Breast epithelium (tissue), 4 donors: Measurements from ENCODE around the gene H3-3A. TPM values are rescaled to one million over a fixed set of nuclear protein-coding genes. Genes with fewer than 3 reads are reported as not detected.

Experiments
- DNase-seq, 2 donors: peaks; one replicate each; pipeline ENCODE4 v3.0.0-alpha.2; 2019; ENCODE audit warnings: low spot score in 2 of 2
- H3K27ac ChIP-seq, 2 donors: fragments of 200-600 bp; sonication (generic) in 1 of 2; one replicate each; pipeline ENCODE4 v1.5.1; 2016 to 2019; ENCODE audit warnings: mild to moderate bottlenecking in 1 of 2
- H3K27me3 ChIP-seq, 2 donors: fragments of 200-600 bp; sonication (generic) in 1 of 2; one replicate each; pipeline versions ENCODE4 v1.5.1 to v1.6.0; 2017 to 2019; ENCODE audit warnings: control low read depth in 1 of 2, mild to moderate bottlenecking in 1 of 2
- H3K36me3 ChIP-seq: fragments of 200-600 bp; one replicate; pipeline ENCODE4 v1.5.1; 2019
- H3K4me1 ChIP-seq, 2 donors: fragments of 200-600 bp; sonication (generic); one replicate each; pipeline ENCODE4 v1.5.1; 2016 to 2019; ENCODE audit warnings: control low read depth in 1 of 2
- H3K4me3 ChIP-seq, 3 donors: fragments of 200-600 bp; sonication (generic); 1 replicate in 2 of 3; 2 replicates in 1 of 3; pipeline ENCODE4 v1.5.1; 2016 to 2019; ENCODE audit warnings: mild to moderate bottlenecking in 3 of 3, moderate library complexity in 2 of 3
- H3K9me3 ChIP-seq, 2 donors: fragments of 200-600 bp; sonication (generic) in 1 of 2; one replicate each; pipeline ENCODE4 v1.5.1; 2016 to 2019; ENCODE audit warnings: control low read depth in 1 of 2
- POLR2A ChIP-seq: fragments of 450-650 bp; IDR thresholded peaks from one replicate; pipeline ENCODE4 v1.6.1; 2016; ENCODE audit warnings: antibody characterized with exemption, mild to moderate bottlenecking, moderate library complexity
- POLR2AphosphoS5 ChIP-seq, 3 donors: sonication (generic); formaldehyde crosslinking; IDR thresholded peaks; one replicate each; pipeline ENCODE4 v1.6.1; 2017; ENCODE audit warnings: antibody characterized with exemption in 3 of 3
- intact Hi-C: fragments of 100-400 bp; cut with DNase I; formaldehyde crosslinking; loops from one replicate; pipeline ENCODE4 v1.15.1; 2023; ENCODE audit warnings: low total_unique reads
- total RNA-seq, 3 donors: library from RNA; depleted of rRNA; stranded (reverse); fragments of >200 nt; gene quantifications; one replicate each; pipeline ENCODE4 v1.1.0, GENCODE V29; 2016
- TF ChIP-seq, protein P1 (sequence below), 3 donors: fragments of 450-650 bp; IDR thresholded peaks; one replicate each; pipeline ENCODE4 v1.5.1; 2016 to 2017; ENCODE audit warnings: antibody characterized with exemption in 3 of 3, mild to moderate bottlenecking in 3 of 3, moderate library complexity in 3 of 3

H3-3A gene
- total RNA-seq, 3 donors from 2014 or later, result 287 to 603 (median 462) TPM

DNA sequence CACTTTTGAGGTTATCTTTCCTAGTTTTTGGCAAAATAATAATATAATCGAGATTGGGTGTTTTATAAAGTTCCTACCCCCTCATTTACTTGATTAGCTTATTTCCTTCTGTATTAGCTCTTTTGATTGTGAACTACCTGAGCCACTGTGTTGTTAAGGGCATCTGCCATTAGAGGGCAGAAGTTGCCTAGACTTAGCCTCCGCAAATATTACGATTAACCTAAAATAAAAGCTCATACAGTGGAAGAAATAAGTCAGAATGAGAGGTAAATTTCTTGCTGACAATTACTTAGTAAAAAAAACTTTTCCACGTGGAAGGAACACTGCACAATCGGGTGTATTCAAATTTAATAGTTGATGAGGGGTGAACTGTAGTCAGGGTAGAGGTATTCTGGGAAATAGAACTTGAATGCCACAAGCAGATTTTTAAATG, 2.3 kb downstream of the H3-3A start:
- Histone ChIP-seq H3K4me1 (peaks cover 5 to 21% of the 10 kb centered on the region in 2 donors), H3K9me3 (no peaks in the 10 kb centered on the region), H3K27ac (peak overlapping the region; percentile 13 to 99), H3K36me3 (no peaks in the 10 kb centered on the region), H3K27me3 (no peaks in the 10 kb centered on the region), H3K4me3 (peak overlapping the region; percentile 83 to 95 (median 86))
- DNase-seq, result peak in 1 of 2 donors; percentile 42
- intact Hi-C loops, result loop anchor here (5.0 kb wide), 1 partner anchor 57 kb away; no protein-coding TSS in a partner anchor
- TF ChIP-seq POLR2AphosphoS5 (IDR thresholded peaks at IDR 0.05) (peak in 1 of 3 donors; percentile 16), POLR2A (no peak)
- TF ChIP-seq, protein P1, sequence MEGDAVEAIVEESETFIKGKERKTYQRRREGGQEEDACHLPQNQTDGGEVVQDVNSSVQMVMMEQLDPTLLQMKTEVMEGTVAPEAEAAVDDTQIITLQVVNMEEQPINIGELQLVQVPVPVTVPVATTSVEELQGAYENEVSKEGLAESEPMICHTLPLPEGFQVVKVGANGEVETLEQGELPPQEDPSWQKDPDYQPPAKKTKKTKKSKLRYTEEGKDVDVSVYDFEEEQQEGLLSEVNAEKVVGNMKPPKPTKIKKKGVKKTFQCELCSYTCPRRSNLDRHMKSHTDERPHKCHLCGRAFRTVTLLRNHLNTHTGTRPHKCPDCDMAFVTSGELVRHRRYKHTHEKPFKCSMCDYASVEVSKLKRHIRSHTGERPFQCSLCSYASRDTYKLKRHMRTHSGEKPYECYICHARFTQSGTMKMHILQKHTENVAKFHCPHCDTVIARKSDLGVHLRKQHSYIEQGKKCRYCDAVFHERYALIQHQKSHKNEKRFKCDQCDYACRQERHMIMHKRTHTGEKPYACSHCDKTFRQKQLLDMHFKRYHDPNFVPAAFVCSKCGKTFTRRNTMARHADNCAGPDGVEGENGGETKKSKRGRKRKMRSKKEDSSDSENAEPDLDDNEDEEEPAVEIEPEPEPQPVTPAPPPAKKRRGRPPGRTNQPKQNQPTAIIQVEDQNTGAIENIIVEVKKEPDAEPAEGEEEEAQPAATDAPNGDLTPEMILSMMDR (IDR thresholded peaks at IDR 0.05), result peak; percentile 49 to 60 (median 54)

DNA sequence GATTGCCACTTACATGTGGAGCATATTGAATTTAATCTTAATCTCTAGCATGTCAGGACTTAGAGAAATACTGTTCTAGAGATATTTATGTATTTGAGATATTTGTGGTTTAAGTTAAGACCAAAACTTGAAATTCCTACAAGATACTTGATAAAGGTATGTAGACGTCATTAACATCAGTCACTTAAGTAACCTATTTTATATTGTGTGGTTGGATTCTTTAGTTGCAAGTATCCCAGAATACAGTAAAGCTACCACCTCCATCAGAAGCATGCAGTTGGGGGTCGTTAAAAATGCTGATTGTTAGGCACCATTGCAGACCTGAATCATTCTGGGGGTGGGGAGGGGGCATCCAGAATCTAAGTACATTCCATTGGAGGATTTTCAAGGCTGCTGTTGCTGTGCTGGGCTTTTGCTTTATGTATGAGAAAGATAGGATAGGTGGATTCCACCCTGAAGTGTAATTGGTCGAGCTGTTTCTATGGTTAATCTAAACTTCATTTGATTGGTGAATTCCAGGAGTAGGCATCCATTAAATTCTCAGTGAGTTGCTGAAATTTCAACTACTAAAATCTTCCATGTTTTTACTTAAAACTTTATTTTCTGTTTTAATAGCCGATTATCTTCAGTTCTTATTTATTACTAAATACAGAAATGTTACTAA, 4.0 kb downstream of the H3-3A start:
- Histone ChIP-seq H3K9me3 (no peaks in the 10 kb centered on the region), H3K4me3 (no peak overlapping the region), H3K27me3 (no peaks in the 10 kb centered on the region), H3K4me1 (peaks cover 5 to 21% of the 10 kb centered on the region in 2 donors), H3K36me3 (no peaks in the 10 kb centered on the region), H3K27ac (no peak overlapping the region)
- no peak for DNase-seq
- intact Hi-C loops, result no loop called here
- TF ChIP-seq, protein P1 (IDR thresholded peaks at IDR 0.05), result no peak
- no peak for TF ChIP-seq POLR2AphosphoS5 (IDR thresholded peaks at IDR 0.05)
- TF ChIP-seq POLR2A, result no peak

DNA sequence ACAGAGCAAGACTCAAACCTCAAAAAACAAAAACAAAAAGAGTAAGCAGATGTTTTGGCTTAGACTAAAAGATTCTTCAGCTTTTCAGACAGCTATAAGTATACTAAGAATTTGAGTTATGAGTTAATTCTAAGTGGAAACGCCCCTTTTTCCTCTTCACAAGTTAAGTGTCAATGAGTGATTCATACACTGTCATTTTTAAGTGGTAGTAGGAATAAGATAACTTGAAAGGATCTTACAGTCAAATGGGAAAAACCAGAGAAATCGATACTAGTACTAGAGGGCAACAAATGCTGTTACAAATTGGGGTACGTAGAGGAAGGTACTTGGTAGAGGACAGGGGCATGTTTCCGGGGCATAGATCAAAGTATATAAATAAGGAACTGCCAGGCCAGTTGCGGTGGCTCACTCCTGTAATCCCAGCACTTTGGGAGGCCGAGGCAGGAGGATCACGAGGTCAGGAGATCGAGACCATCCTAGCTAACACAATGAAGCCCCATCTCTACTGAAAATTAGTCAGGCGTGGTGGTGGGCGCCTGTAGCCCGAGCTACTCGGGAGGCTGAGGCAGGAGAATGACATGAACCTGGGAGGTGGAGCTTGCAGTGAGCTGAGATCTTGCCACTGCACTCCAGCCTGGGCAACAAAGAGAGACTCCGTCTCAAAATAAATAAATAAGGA, 7.4 kb downstream of the H3-3A start:
- TF ChIP-seq POLR2AphosphoS5 (IDR thresholded peaks at IDR 0.05), result no peak
- TF ChIP-seq POLR2A, result no peak
- TF ChIP-seq, protein P1 (IDR thresholded peaks at IDR 0.05), result no peak
- intact Hi-C loops, result no loop called here
- H3K4me1 ChIP-seq, result peaks cover 5 to 21% of the 10 kb centered on the region in 2 donors

DNA sequence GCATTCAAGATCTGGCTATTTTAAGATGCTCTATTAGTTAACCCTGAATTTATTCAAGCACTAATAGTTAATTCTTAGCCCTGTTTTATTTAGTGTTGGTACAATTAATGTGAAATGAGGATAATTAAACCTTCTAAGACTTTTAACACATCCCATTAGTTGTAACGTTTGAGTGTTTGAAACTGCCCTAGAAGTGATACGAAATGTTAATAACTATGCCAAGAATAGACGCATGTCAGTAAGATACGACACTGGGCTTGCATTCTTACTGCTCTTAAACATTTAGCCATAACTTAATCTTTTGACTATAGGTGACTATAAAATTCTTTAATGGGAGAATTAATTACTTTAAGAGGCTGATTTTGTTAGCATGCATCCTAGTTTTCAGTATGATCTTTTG, 9.8 kb downstream of the H3-3A start:
- no peak for DNase-seq
- Histone ChIP-seq H3K27me3 (no peaks in the 10 kb centered on the region), H3K36me3 (no peaks in the 10 kb centered on the region), H3K27ac (no peak overlapping the region), H3K4me3 (no peak overlapping the region), H3K4me1 (peaks cover 0 to 3% of the 10 kb centered on the region in 2 donors), H3K9me3 (no peaks in the 10 kb centered on the region)
- TF ChIP-seq POLR2AphosphoS5 (IDR thresholded peaks at IDR 0.05) (no peak), POLR2A (no peak)
- TF ChIP-seq, protein P1 (IDR thresholded peaks at IDR 0.05), result no peak
- intact Hi-C loops, result no loop called here

More for the DNA sequence above, 7.4 kb downstream of the H3-3A start:
- H3K9me3 ChIP-seq, result no peaks in the 10 kb centered on the region
- no peaks in the 10 kb centered on the region for H3K27me3 ChIP-seq
- H3K36me3 ChIP-seq, result no peaks in the 10 kb centered on the region
- no peak for DNase-seq
- H3K27ac ChIP-seq, result no peak overlapping the region
- no peak overlapping the region for H3K4me3 ChIP-seq
